ENCODE results near the gene LPP.

- TF ChIP-seq CTCF (optimal IDR thresholded peaks at IDR 0.05 in 1 of 3, IDR thresholded peaks at IDR 0.05 in 1 of 3, conservative IDR thresholded peaks at IDR 0.05 in 1 of 3; ENCODE audit: extremely low read depth in 1 of 3, insufficient read depth in 2 of 3, low read length in 3 of 3) (no peak), EZH2 (IDR thresholded peaks at IDR 0.05; ENCODE audit: low read length) (no peak)
Observed at GRCh38 chr3:188165596-188165995, 11.6 kb downstream of the LPP start.

Data from keratinocyte (primary cell).